HepG2 (cell line): Measurements from ENCODE around the gene AEN. TPM values are rescaled to one million over a fixed set of nuclear protein-coding genes. Genes with fewer than 3 reads are reported as not detected.

ENCODE experiments used
- ATAC-seq: fragments of 200-7000 bp; cut with Tn5 transposase; 3 replicates; pipeline ENCODE4 v1.9.1; 2020; ENCODE audit warnings: mild to moderate bottlenecking, moderate library complexity
- BruUV-seq: library from RNA; stranded (reverse); fragments of 400-500 nt; replicated peaks from 2 replicates; lab custom pipeline; 2021; lab: Mats Ljungman, UMichigan
- CTCF ChIA-PET: fragments of 300-600 bp; formaldehyde crosslinking; extraction: SDS; loops from one replicate; lab custom pipeline; 2021; ENCODE audit warnings: low total read pairs, inconsistent platforms, low intra/inter-chr PET ratio; lab: Yijun Ruan, JAX
- POLR2A ChIA-PET: fragments of 350-600 bp; sonication (Branson Sonifier 250); formaldehyde crosslinking; loops from one replicate; lab custom pipeline; 2020; ENCODE audit warnings: antibody characterized with exemption, inconsistent platforms; lab: Yijun Ruan, JAX
- DNase-seq: peaks from one replicate; pipeline ENCODE4 v3.0.0-alpha.2; 2015; ENCODE audit warnings: low spot score
- FAIRE-seq: peaks from 3 replicates; lab custom pipeline; 2011; peaks lifted over from hg19 to GRCh38; lab: Jason Lieb, UNC
- H2AFZ ChIP-seq: one replicate; pipeline ENCODE4 v1.6.1; 2011; ENCODE audit warnings: low read length, inconsistent platforms
- H3K27ac ChIP-seq: fragments of 300-600 bp; 3 replicates; pipeline ENCODE4 v1.8.0; 2011; ENCODE audit warnings: mixed run types, mild to moderate bottlenecking, mixed read lengths, low read length, inconsistent platforms; ENCODE audit not compliant: insufficient read depth; ENCODE audit errors: extremely low read length
- H3K27me3 ChIP-seq, 2 experiments: fragments of 200-600 bp in 1 of 2; 2 replicates in 1 of 2; 3 replicates in 1 of 2; pipeline versions ENCODE4 v1.6.0 to v1.8.0; 2011; ENCODE audit warnings: low read length in 2 of 2, mild to moderate bottlenecking in 2 of 2, moderate library complexity in 2 of 2, inconsistent platforms in 1 of 2; ENCODE audit not compliant: insufficient read depth in 2 of 2, control insufficient read depth in 1 of 2
- H3K36me3 ChIP-seq, 2 experiments: fragments of 200-600 bp in 1 of 2; replicated peaks in 1 of 2; 2 replicates in 1 of 2; 3 replicates in 1 of 2; pipeline versions ENCODE4 v1.5.1 to v1.8.0; 2011; ENCODE audit warnings: low read length in 2 of 2, inconsistent platforms in 1 of 2; ENCODE audit not compliant: insufficient read depth in 2 of 2, control insufficient read depth in 1 of 2
- H3K4me1 ChIP-seq: 2 replicates; pipeline ENCODE4 v1.5.1; 2012; ENCODE audit warnings: low read length, inconsistent platforms; ENCODE audit not compliant: insufficient read depth
- H3K4me2 ChIP-seq: 2 replicates; pipeline ENCODE4 v1.6.0; 2011; ENCODE audit warnings: low read depth, low read length, inconsistent platforms
- H3K4me3 ChIP-seq, 3 experiments: fragments of 200-600 bp in 1 of 3; sonication (generic), shearing (Covaris generic) in 1 of 3; replicated peaks in 1 of 3; 2 replicates each; pipeline ENCODE4 v1.5.1; 2011 to 2016; ENCODE audit warnings: low read length in 3 of 3, inconsistent platforms in 2 of 3, low read depth in 2 of 3, mild to moderate bottlenecking in 2 of 3, control low read depth in 1 of 3, mixed read lengths in 1 of 3; ENCODE audit not compliant: insufficient read depth in 1 of 3
- H3K79me2 ChIP-seq: one replicate; pipeline ENCODE4 v1.6.1; 2011; ENCODE audit warnings: low read length, inconsistent platforms; ENCODE audit not compliant: insufficient read depth
- H3K9ac ChIP-seq: 2 replicates; pipeline ENCODE4 v1.6.0; 2011; ENCODE audit warnings: mild to moderate bottlenecking, low read depth, low read length, inconsistent platforms; ENCODE audit not compliant: insufficient read depth
- H3K9me3 ChIP-seq: 2 replicates; pipeline ENCODE4 v1.5.1; 2012; ENCODE audit warnings: mild to moderate bottlenecking, low read length
- H4K20me1 ChIP-seq: 2 replicates; pipeline ENCODE4 v1.6.0; 2011; ENCODE audit warnings: inconsistent platforms, mild to moderate bottlenecking, low read length, moderate library complexity; ENCODE audit not compliant: insufficient read depth
- GFI1 ChIP-seq: sonication (generic); formaldehyde crosslinking; IDR thresholded peaks from 2 replicates; pipeline ENCODE4 v1.5.0; 2020; ENCODE audit warnings: missing genetic modification reagents, mild to moderate bottlenecking, borderline replicate concordance
- KMT2A ChIP-seq: sonication (generic); formaldehyde crosslinking; IDR thresholded peaks from 2 replicates; pipeline ENCODE4 v1.4.0; 2020; ENCODE audit warnings: missing genetic modification reagents
- RFX5 ChIP-seq: IDR thresholded peaks from 2 replicates; pipeline ENCODE4 v1.6.1; 2011; ENCODE audit warnings: low read depth, low read length, improper control_type of control experiment
- ZFP62 ChIP-seq: sonication (generic); formaldehyde crosslinking; IDR thresholded peaks from 2 replicates; pipeline ENCODE4 v1.4.0; 2020; ENCODE audit warnings: missing genetic modification reagents
- ZNF333 ChIP-seq: sonication (generic); formaldehyde crosslinking; IDR thresholded peaks from 2 replicates; pipeline ENCODE4 v1.4.0; 2020; ENCODE audit warnings: mild to moderate bottlenecking, missing genetic modification reagents, borderline replicate concordance
- ZNF33B ChIP-seq: sonication (generic); formaldehyde crosslinking; IDR thresholded peaks from 2 replicates; pipeline ENCODE4 v1.5.1; 2020; ENCODE audit warnings: mild to moderate bottlenecking, missing genetic modification reagents
- ZNF775 ChIP-seq: sonication (generic); formaldehyde crosslinking; IDR thresholded peaks from 2 replicates; pipeline ENCODE4 v1.4.0; 2020; ENCODE audit warnings: missing genetic modification reagents, mild to moderate bottlenecking, moderate library complexity, borderline replicate concordance
- ZSCAN25 ChIP-seq: sonication (generic); formaldehyde crosslinking; IDR thresholded peaks from 2 replicates; pipeline ENCODE4 v1.8.0; 2022; ENCODE audit warnings: mild to moderate bottlenecking, missing genetic modification reagents
- WGBS: methylation state at CpG from one replicate; pipeline ENCODE4 v1.1.6; 2017; ENCODE audit warnings: low lambda C conversion rate; 5-methylcytosine and 5-hydroxymethylcytosine counted together
- in situ Hi-C: cut with HindIII; loops from 2 replicates; pipeline ENCODE4 v1.10.0; 2017; ENCODE audit warnings: low pct_unique_long_range_greater_than_20kb; ENCODE audit not compliant: extremely low pct_ligation_motif_present
- intact Hi-C: fragments of 100-400 bp; cut with micrococcal nuclease; formaldehyde crosslinking; loops from one replicate; pipeline ENCODE4 v1.10.0; 2022; ENCODE audit not compliant: unreplicated experiment
- polyA plus RNA-seq, 8 experiments: library from polyadenylated mRNA; depleted of rRNA in 3 of 8; stranded (reverse) in 7 of 8; unstranded in 1 of 8; fragments of >200 nt; fragmentation: Illumina TruSeq in 4 of 8; extraction: Trizol in 4 of 8; gene quantifications; 2 replicates each; pipeline versions ENCODE4 v1.2.1 to v1.2.3, GENCODE V29; 2011 to 2016; ENCODE audit warnings: low read depth in 4 of 8, missing spikeins in 1 of 8, mixed read lengths in 1 of 8; ENCODE audit not compliant: insufficient read depth in 1 of 8
- total RNA-seq, 5 experiments: library from RNA; depleted of rRNA; stranded (reverse); fragments of >200 nt; fragmentation: Illumina TruSeq; extraction: Trizol; gene quantifications; 2 replicates each; pipeline ENCODE4 v1.2.3, GENCODE V29; 2016; ENCODE audit warnings: low read depth in 1 of 5
- TF ChIP-seq, protein P1 (sequence below): sonication (generic); formaldehyde crosslinking; conservative IDR thresholded peaks from 2 replicates; pipeline ENCODE4 v1.4.0; 2020; ENCODE audit warnings: missing genetic modification reagents
- TF ChIP-seq, protein P2 (sequence below): sonication (generic); formaldehyde crosslinking; IDR thresholded peaks from 2 replicates; pipeline ENCODE4 v1.5.0; 2020; ENCODE audit warnings: mild to moderate bottlenecking, missing genetic modification reagents, borderline replicate concordance
- TF ChIP-seq, protein P3 (sequence below): sonication (generic); formaldehyde crosslinking; IDR thresholded peaks from 2 replicates; pipeline ENCODE4 v1.5.0; 2020; ENCODE audit warnings: missing genetic modification reagents
- TF ChIP-seq, protein P4 (sequence below): sonication (generic); formaldehyde crosslinking; IDR thresholded peaks from 2 replicates; pipeline ENCODE4 v1.8.0; 2022; ENCODE audit warnings: mild to moderate bottlenecking, missing genetic modification reagents; ENCODE audit not compliant: insufficient replicate concordance
- TF ChIP-seq, protein P5 (sequence below): sonication (generic); formaldehyde crosslinking; IDR thresholded peaks from 2 replicates; pipeline ENCODE4 v1.8.0; 2022; ENCODE audit warnings: low read depth, missing genetic modification reagents

Gene AEN
- total and polyA plus RNA-seq, 2 of the 13 experiments (the other 11 are each of a cell fraction or from before 2014, with no cell fraction given): 51.3 to 118 TPM

DNA sequence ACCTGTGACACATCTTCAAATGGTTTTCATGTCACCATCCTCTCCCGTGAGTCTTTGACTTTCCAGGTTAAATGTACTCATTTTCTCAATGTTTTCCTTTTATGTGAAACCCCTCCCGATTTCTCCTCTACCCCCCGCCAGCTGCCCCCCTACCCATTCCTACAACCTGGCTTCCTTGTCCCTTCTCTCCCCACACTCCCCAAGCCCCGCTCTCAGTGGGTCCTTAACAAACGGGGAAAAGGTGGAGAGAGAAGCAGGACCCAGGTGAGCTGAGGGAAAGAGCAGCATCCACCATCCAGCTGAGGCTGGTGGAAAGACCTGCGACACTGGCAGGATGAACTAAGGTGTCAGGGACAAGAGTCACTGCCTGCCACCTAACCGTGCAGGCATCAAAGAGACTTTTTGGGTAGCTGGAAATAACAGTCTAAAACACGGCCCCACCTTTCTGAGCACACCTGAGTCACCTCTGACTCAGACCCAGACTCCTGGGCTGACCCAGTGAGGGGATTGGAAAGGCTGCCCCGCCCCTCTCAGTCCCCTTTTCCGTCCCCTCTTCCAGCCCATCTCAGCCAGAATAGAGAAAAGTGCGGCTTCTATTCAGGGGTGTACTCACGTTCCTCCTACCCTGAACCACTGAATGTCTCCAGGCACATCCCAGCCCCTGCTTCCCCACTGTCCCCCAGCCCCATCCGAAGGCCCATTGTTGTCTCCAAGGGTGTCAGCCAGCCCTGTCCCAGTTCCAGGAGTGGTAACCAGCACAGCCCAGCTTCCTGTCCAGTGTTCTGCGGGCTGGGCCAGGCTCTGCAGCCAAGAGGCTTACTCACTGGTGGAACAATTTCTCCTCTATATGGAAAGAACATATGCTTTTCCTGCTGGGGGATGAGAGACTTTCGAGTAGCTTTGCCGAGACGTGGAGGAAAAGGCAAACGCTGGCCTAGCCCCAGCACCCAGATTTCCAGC, 38.1 kb downstream of the AEN start:
- WGBS: 23% methylated on average over 16 of the region's 18 CpGs
- Histone ChIP-seq H3K27ac (no peak overlapping the region), H3K4me2 (no peak overlapping the region), H3K4me3 (no peak overlapping the region), H3K4me1 (no peaks in the 10 kb centered on the region), H2AFZ (no peak overlapping the region), H4K20me1 (no peaks in the 10 kb centered on the region), H3K79me2 (no peaks in the 10 kb centered on the region), H3K9ac (no peak overlapping the region), H3K36me3 (no peaks in the 10 kb centered on the region), H3K9me3 (no peaks in the 10 kb centered on the region), H3K27me3 (peaks cover 2 to 13% of the 10 kb centered on the region in 2 experiments; a peak in 4 of 5 replicates)
- intact Hi-C loops: no loop called here
- ChIA-PET CTCF (no interaction called here), POLR2A (no interaction called here)
- in situ Hi-C loops: no loop called here
- DNase-seq (no peak), ATAC-seq (no peak), FAIRE-seq (no peak)
- BruUV-seq: no TSS peak
- no peak for TF ChIP-seq ZSCAN25 (CRISPR knock-in tag)
- TF ChIP-seq ZNF333 (CRISPR knock-in tag): no peak
- TF ChIP-seq RFX5: no peak
- TF ChIP-seq, protein P1, sequence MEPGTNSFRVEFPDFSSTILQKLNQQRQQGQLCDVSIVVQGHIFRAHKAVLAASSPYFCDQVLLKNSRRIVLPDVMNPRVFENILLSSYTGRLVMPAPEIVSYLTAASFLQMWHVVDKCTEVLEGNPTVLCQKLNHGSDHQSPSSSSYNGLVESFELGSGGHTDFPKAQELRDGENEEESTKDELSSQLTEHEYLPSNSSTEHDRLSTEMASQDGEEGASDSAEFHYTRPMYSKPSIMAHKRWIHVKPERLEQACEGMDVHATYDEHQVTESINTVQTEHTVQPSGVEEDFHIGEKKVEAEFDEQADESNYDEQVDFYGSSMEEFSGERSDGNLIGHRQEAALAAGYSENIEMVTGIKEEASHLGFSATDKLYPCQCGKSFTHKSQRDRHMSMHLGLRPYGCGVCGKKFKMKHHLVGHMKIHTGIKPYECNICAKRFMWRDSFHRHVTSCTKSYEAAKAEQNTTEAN (CRISPR knock-in tag): no peak
- TF ChIP-seq ZNF775 (CRISPR knock-in tag): no peak
- TF ChIP-seq ZFP62 (CRISPR knock-in tag): no peak
- TF ChIP-seq ZNF33B (CRISPR knock-in tag): no peak
- TF ChIP-seq GFI1 (CRISPR knock-in tag): no peak
- TF ChIP-seq, protein P2, sequence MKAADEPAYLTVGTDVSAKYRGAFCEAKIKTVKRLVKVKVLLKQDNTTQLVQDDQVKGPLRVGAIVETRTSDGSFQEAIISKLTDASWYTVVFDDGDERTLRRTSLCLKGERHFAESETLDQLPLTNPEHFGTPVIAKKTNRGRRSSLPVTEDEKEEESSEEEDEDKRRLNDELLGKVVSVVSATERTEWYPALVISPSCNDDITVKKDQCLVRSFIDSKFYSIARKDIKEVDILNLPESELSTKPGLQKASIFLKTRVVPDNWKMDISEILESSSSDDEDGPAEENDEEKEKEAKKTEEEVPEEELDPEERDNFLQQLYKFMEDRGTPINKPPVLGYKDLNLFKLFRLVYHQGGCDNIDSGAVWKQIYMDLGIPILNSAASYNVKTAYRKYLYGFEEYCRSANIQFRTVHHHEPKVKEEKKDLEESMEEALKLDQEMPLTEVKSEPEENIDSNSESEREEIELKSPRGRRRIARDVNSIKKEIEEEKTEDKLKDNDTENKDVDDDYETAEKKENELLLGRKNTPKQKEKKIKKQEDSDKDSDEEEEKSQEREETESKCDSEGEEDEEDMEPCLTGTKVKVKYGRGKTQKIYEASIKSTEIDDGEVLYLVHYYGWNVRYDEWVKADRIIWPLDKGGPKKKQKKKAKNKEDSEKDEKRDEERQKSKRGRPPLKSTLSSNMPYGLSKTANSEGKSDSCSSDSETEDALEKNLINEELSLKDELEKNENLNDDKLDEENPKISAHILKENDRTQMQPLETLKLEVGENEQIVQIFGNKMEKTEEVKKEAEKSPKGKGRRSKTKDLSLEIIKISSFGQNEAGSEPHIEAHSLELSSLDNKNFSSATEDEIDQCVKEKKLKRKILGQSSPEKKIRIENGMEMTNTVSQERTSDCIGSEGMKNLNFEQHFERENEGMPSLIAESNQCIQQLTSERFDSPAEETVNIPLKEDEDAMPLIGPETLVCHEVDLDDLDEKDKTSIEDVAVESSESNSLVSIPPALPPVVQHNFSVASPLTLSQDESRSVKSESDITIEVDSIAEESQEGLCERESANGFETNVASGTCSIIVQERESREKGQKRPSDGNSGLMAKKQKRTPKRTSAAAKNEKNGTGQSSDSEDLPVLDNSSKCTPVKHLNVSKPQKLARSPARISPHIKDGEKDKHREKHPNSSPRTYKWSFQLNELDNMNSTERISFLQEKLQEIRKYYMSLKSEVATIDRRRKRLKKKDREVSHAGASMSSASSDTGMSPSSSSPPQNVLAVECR (CRISPR knock-in tag): no peak
- TF ChIP-seq, protein P3, sequence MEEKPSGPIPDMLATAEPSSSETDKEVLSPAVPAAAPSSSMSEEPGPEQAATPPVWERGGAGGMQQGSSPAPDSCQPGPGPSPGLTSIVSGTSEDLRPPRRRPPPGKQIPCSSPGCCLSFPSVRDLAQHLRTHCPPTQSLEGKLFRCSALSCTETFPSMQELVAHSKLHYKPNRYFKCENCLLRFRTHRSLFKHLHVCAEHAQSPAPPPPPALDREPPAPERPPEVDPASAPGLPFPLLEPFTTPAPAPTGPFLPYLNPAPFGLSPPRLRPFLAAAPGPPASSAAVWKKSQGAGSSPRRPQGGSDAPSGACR (CRISPR knock-in tag): no peak
- TF ChIP-seq, protein P4, sequence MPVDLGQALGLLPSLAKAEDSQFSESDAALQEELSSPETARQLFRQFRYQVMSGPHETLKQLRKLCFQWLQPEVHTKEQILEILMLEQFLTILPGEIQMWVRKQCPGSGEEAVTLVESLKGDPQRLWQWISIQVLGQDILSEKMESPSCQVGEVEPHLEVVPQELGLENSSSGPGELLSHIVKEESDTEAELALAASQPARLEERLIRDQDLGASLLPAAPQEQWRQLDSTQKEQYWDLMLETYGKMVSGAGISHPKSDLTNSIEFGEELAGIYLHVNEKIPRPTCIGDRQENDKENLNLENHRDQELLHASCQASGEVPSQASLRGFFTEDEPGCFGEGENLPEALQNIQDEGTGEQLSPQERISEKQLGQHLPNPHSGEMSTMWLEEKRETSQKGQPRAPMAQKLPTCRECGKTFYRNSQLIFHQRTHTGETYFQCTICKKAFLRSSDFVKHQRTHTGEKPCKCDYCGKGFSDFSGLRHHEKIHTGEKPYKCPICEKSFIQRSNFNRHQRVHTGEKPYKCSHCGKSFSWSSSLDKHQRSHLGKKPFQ (CRISPR knock-in tag): no peak
- no peak for TF ChIP-seq KMT2A
- TF ChIP-seq, protein P5, sequence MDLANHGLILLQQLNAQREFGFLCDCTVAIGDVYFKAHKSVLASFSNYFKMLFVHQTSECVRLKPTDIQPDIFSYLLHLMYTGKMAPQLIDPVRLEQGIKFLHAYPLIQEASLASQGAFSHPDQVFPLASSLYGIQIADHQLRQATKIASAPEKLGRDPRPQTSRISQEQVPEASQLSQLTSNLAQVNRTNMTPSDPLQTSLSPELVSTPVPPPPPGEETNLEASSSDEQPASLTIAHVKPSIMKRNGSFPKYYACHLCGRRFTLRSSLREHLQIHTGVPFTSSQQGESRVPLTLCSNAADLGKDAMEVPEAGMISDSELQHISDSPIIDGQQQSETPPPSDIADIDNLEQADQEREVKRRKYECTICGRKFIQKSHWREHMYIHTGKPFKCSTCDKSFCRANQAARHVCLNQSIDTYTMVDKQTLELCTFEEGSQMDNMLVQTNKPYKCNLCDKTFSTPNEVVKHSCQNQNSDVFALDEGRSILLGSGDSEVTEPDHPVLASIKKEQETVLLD (CRISPR knock-in tag): no peak
